ENCODE measurements around the gene CYTIP.

CYTIP gene

GRCh38 chr2:157433394-157433793 lies 10.5 kb downstream of the CYTIP start:
- no peak for DNase-seq (ENCODE audit: insufficient read length, low spot score)
- TF ChIP-seq, protein P1, sequence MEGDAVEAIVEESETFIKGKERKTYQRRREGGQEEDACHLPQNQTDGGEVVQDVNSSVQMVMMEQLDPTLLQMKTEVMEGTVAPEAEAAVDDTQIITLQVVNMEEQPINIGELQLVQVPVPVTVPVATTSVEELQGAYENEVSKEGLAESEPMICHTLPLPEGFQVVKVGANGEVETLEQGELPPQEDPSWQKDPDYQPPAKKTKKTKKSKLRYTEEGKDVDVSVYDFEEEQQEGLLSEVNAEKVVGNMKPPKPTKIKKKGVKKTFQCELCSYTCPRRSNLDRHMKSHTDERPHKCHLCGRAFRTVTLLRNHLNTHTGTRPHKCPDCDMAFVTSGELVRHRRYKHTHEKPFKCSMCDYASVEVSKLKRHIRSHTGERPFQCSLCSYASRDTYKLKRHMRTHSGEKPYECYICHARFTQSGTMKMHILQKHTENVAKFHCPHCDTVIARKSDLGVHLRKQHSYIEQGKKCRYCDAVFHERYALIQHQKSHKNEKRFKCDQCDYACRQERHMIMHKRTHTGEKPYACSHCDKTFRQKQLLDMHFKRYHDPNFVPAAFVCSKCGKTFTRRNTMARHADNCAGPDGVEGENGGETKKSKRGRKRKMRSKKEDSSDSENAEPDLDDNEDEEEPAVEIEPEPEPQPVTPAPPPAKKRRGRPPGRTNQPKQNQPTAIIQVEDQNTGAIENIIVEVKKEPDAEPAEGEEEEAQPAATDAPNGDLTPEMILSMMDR (IDR thresholded peaks at IDR 0.05; ENCODE audit: insufficient read depth, missing control alignments), result no peak
- no peak for FAIRE-seq

DNA sequence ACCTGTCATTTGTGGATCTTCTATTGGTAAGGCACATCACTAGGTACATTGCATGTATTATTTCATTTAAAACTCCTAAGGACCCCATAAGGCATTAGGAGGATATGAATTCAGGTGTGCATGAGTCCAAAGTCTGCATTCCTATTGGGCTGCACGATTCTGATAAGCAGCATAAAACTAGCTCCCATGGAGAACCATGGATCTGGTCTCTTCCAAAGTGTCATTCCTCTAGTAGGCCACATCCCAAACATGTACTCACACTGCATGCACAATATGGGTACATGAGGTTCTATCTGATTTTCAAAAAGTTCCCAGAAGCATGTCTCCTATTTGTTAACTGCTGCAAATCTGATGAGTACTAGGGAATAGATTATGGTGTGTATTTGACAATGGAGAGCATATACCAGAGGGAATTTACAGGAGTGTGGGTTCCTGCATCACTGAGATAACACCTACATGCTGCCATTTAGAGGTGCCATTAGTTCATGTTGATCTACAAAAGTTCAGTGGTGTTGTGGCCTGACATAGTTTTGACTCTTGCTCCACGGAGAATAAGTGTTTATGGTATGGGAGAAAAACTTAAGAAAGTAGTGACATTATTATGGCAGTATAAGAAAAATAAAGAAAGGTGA lies 11.3 kb downstream of the CYTIP start:
- TF ChIP-seq, protein P1 (IDR thresholded peaks at IDR 0.05; ENCODE audit: insufficient read depth, missing control alignments), result no peak
- FAIRE-seq, result no peak
- DNase-seq (ENCODE audit: insufficient read length, low spot score), result no peak

DNA sequence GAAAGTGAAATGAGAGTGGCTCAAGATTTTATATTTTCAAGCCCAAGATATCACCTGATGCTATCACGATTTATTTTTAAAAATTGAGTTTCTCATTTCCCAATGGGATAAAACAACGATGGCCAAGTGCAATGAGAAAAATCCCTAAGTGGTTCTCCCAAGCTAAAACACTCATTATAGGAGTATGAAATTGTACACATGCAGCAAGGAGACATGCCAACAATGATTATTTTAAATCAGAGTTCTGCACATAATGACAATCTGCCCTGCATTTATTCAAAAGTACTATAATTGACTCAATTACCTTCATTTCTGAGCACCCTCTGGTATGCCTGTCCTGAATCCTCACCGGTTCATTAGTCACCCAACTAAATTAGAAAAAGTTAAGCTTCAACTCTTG lies 12.7 kb downstream of the CYTIP start:
- FAIRE-seq (no peak), DNase-seq (ENCODE audit: insufficient read length, low spot score) (no peak)
- TF ChIP-seq, protein P1 (IDR thresholded peaks at IDR 0.05; ENCODE audit: insufficient read depth, missing control alignments), result no peak

DNA sequence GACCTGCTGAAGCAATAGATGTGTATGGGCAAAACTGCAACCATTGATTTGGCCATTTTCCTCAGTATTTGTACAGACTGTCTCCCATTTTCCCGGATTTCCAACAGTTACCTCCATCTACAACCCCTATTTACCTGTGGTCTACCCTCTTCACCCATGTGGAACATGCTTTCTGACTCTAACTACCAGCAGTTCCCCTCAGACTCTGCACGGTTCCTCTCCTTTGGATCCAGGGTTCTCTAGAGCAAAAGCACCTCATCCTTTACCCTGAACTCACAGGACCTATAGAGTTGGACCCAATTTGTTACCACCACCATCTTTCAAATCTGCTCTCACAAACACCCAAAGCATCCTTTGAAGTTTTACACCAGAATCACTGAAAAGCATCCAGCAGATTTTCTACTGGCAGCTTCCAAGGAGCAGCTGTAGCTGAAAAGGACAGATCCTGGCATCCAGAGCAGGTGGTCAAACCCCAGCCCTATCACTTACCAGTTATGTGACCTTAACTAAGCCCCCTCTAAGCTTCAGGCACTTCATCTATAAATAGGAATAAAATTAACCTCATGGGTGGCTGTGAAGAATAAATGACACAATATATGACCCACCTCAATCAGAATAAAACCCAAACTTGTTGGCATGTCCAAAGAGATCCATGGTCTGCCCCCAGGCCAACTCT lies 15.3 kb downstream of the CYTIP start:
- DNase-seq (ENCODE audit: insufficient read length, low spot score) (no peak), FAIRE-seq (no peak)
- TF ChIP-seq, protein P1 (IDR thresholded peaks at IDR 0.05; ENCODE audit: insufficient read depth, missing control alignments), result no peak

GRCh38 chr2:157427922-157428303 lies 16.0 kb downstream of the CYTIP start:
- FAIRE-seq (no peak), DNase-seq (ENCODE audit: insufficient read length, low spot score) (no peak)
- TF ChIP-seq, protein P1 (IDR thresholded peaks at IDR 0.05; ENCODE audit: insufficient read depth, missing control alignments), result no peak

GRCh38 chr2:157427003-157427921 lies 16.6 kb downstream of the CYTIP start:
- DNase-seq (ENCODE audit: insufficient read length, low spot score) (no peak), FAIRE-seq (no peak)
- TF ChIP-seq, protein P1 (IDR thresholded peaks at IDR 0.05; ENCODE audit: insufficient read depth, missing control alignments), result no peak

Measured in D721Med (cell line).